HepG2 (cell line): Measurements from ENCODE around the gene SBSN. TPM values are rescaled to one million over a fixed set of nuclear protein-coding genes. Genes with fewer than 3 reads are reported as not detected.

Experiments
- ARID2 ChIP-seq: sonication (generic); formaldehyde crosslinking; IDR thresholded peaks from 2 replicates; pipeline ENCODE4 v1.8.1; 2022; ENCODE audit warnings: mild to moderate bottlenecking, missing genetic modification reagents, borderline replicate concordance
- BCLAF1 ChIP-seq: fragments of 450-650 bp; IDR thresholded peaks from 2 replicates; pipeline ENCODE4 v1.6.1; 2017; ENCODE audit warnings: mild to moderate bottlenecking
- CHD2 ChIP-seq: IDR thresholded peaks from 2 replicates; pipeline ENCODE4 v1.6.1; 2011; ENCODE audit warnings: low read depth, low read length, improper control_type of control experiment
- CTCF ChIP-seq: sonication (generic); formaldehyde crosslinking; IDR thresholded peaks from 2 replicates; pipeline ENCODE4 v1.5.0; 2020; ENCODE audit warnings: mild to moderate bottlenecking, missing genetic modification reagents, moderate library complexity
- DMTF1 ChIP-seq: sonication (generic); formaldehyde crosslinking; IDR thresholded peaks from 2 replicates; pipeline ENCODE4 v1.4.0; 2020; ENCODE audit warnings: mild to moderate bottlenecking, missing genetic modification reagents
- ETV5 ChIP-seq: IDR thresholded peaks from 2 replicates; pipeline ENCODE4 v1.6.1; 2018; ENCODE audit warnings: missing biosample characterization, missing genetic modification reagents, inconsistent platforms, borderline replicate concordance
- KAT2B ChIP-seq: fragments of 150-350 bp; IDR thresholded peaks from 2 replicates; pipeline ENCODE4 v1.6.1; 2014; ENCODE audit warnings: low read depth, low read length, borderline replicate concordance
- KLF6 ChIP-seq: IDR thresholded peaks from 2 replicates; pipeline ENCODE4 v1.8.0; 2016; ENCODE audit warnings: missing biosample characterization, missing genetic modification reagents
- MNT ChIP-seq: fragments of 450-650 bp; IDR thresholded peaks from 2 replicates; pipeline ENCODE4 v1.6.1; 2016
- MTA1 ChIP-seq: sonication (generic); formaldehyde crosslinking; IDR thresholded peaks from 2 replicates; pipeline ENCODE4 v1.4.0; 2020; ENCODE audit warnings: missing genetic modification reagents, mild to moderate bottlenecking, borderline replicate concordance
- SP2 ChIP-seq: sonication (generic); formaldehyde crosslinking; IDR thresholded peaks from 2 replicates; pipeline ENCODE4 v1.5.1; 2020; ENCODE audit warnings: mild to moderate bottlenecking, missing genetic modification reagents
- TEF ChIP-seq: sonication (generic); formaldehyde crosslinking; IDR thresholded peaks from 2 replicates; pipeline ENCODE4 v1.5.0; 2020; ENCODE audit warnings: missing genetic modification reagents
- ZBTB34 ChIP-seq: sonication (generic); formaldehyde crosslinking; IDR thresholded peaks from 2 replicates; pipeline ENCODE4 v1.8.0; 2022; ENCODE audit warnings: mild to moderate bottlenecking, missing genetic modification reagents
- ZNF264 ChIP-seq: sonication (generic); formaldehyde crosslinking; IDR thresholded peaks from 2 replicates; pipeline ENCODE4 v1.4.0; 2020; ENCODE audit warnings: missing genetic modification reagents
- ZNF335 ChIP-seq: sonication (generic); formaldehyde crosslinking; IDR thresholded peaks from 2 replicates; pipeline ENCODE4 v1.4.0; 2020; ENCODE audit warnings: missing genetic modification reagents
- ZNF614 ChIP-seq: IDR thresholded peaks from 2 replicates; pipeline ENCODE4 v1.6.1; 2018; ENCODE audit warnings: missing biosample characterization, missing genetic modification reagents, inconsistent platforms, borderline replicate concordance
- ZNF83 ChIP-seq: sonication (generic); formaldehyde crosslinking; IDR thresholded peaks from 2 replicates; pipeline ENCODE4 v1.4.0; 2020; ENCODE audit warnings: missing genetic modification reagents, mild to moderate bottlenecking, borderline replicate concordance
- polyA plus RNA-seq, 8 experiments: library from polyadenylated mRNA; depleted of rRNA in 3 of 8; stranded (reverse) in 7 of 8; unstranded in 1 of 8; fragments of >200 nt; fragmentation: Illumina TruSeq in 4 of 8; extraction: Trizol in 4 of 8; gene quantifications; 2 replicates each; pipeline versions ENCODE4 v1.2.1 to v1.2.3, GENCODE V29; 2011 to 2016; ENCODE audit warnings: low read depth in 4 of 8, missing spikeins in 1 of 8, mixed read lengths in 1 of 8; ENCODE audit not compliant: insufficient read depth in 1 of 8
- total RNA-seq, 5 experiments: library from RNA; depleted of rRNA; stranded (reverse); fragments of >200 nt; fragmentation: Illumina TruSeq; extraction: Trizol; gene quantifications; 2 replicates each; pipeline ENCODE4 v1.2.3, GENCODE V29; 2016; ENCODE audit warnings: low read depth in 1 of 5

SBSN gene
- total and polyA plus RNA-seq, 2 of the 13 experiments (the other 11 are each of a cell fraction or from before 2014, with no cell fraction given): not detected

- TF ChIP-seq DMTF1 (no peak), KAT2B (no peak), ZNF264 (CRISPR knock-in tag) (peak; percentile 33; the same call in 1 of the 2 replicates), MNT (0 out of 2 replicates have a peak, but pooled peaks have one; percentile 4), BCLAF1 (no peak), ZNF614 (CRISPR knock-in tag) (peak; percentile 33; the same call in 1 of the 2 replicates), SP2 (CRISPR knock-in tag) (peak; percentile 61; the same call in 1 of the 2 replicates), MTA1 (CRISPR knock-in tag) (no peak; the same call in 1 of the 2 replicates), TEF (CRISPR knock-in tag) (0 out of 2 replicates have a peak, but pooled peaks have one; percentile 28), CHD2 (0 out of 2 replicates have a peak, but pooled peaks have one; percentile 43), ZNF335 (peak; percentile 58; the same call in 1 of the 2 replicates), KLF6 (CRISPR knock-in tag) (peak; percentile 90), ZNF83 (no peak), ZBTB34 (CRISPR knock-in tag) (peak; percentile 64; the same call in 1 of the 2 replicates), ETV5 (CRISPR knock-in tag) (peak; percentile 94), ARID2 (CRISPR knock-in tag) (0 out of 2 replicates have a peak, but pooled peaks have one; percentile 82), CTCF (CRISPR knock-in tag) (no peak)
Measured at GRCh38 chr19:35545001-35545854, 17.1 kb upstream of the SBSN start, which contains the start of gene TMEM147 (continued).
